Activated CD4-positive, alpha-beta T cell treated with anti-CD3 and anti-CD28 coated beads for 36 hours (primary cell): Measurements from ENCODE around the gene F8. TPM values are rescaled to one million over a fixed set of nuclear protein-coding genes. Genes with fewer than 3 reads are reported as not detected.
A peak's percentile ranks its signal among the peaks of the same experiment; 100 is the strongest.
"Not testable (repeated sequence)": the region's sequence is repeated elsewhere in the genome, so short reads cannot be mapped to it uniquely, and the experiment has no call there.

ENCODE experiments used
- ATAC-seq: fragments of 200-7000 bp; cut with Tn5 transposase; one replicate; pipeline ENCODE4 v1.10.0; 2021; ENCODE audit warnings: mild to moderate bottlenecking, moderate library complexity
- CTCF ChIA-PET: fragments of 350-600 bp; sonication (Branson Sonifier 250); formaldehyde crosslinking; loops from one replicate; lab custom pipeline; 2021; ENCODE audit warnings: antibody characterized with exemption; lab: Charles Lee
- POLR2A ChIA-PET: fragments of 350-600 bp; sonication (Branson Sonifier 250); formaldehyde crosslinking; loops from one replicate; lab custom pipeline; 2021; ENCODE audit warnings: antibody characterized with exemption, inconsistent platforms; lab: Charles Lee
- DNase-seq: peaks from one replicate; pipeline ENCODE4 v3.0.0-alpha.2; 2020
- H3K27ac Mint-ChIP-seq: one replicate; pipeline ENCODE4 v1.8.0; 2021; ENCODE audit warnings: mixed read lengths
- H3K27me3 Mint-ChIP-seq: one replicate; pipeline ENCODE4 v1.8.0; 2021; ENCODE audit warnings: mixed read lengths
- H3K36me3 Mint-ChIP-seq: one replicate; pipeline ENCODE4 v1.8.0; 2021; ENCODE audit warnings: low read depth, mixed read lengths
- H3K4me1 Mint-ChIP-seq: one replicate; pipeline ENCODE4 v1.8.0; 2021; ENCODE audit warnings: mixed read lengths
- H3K4me3 Mint-ChIP-seq: one replicate; pipeline ENCODE4 v1.8.0; 2021; ENCODE audit warnings: mild to moderate bottlenecking, moderate library complexity, mixed read lengths
- H3K9me3 Mint-ChIP-seq: one replicate; pipeline ENCODE4 v1.8.0; 2021; ENCODE audit warnings: low read depth, mixed read lengths
- intact Hi-C, 2 experiments: fragments of 100-400 bp; cut with DNase I in 1 of 2; cut with micrococcal nuclease in 1 of 2; formaldehyde crosslinking; loops; one replicate each; pipeline versions ENCODE4 v1.14.2 to v1.15.1; 2022 to 2024; cut with DNase I, micrococcal nuclease
- total RNA-seq, 2 experiments: library from RNA; stranded (reverse); gene quantifications; one replicate each; pipeline ENCODE4 v1.2.3, GENCODE V29; 2021

Gene F8
- total RNA-seq, 2 experiments from 2014 or later = 5.4 to 6.3 TPM

GRCh38 chrX:154914052-154914451 is 108.5 kb downstream of the F8 start:
- no peaks in the 10 kb centered on the region for H3K4me1 Mint-ChIP-seq
- H3K36me3 Mint-ChIP-seq = no peaks in the 10 kb centered on the region
- H3K4me3 Mint-ChIP-seq = no peak overlapping the region
- ATAC-seq (no peak), DNase-seq (no peak)
- ChIA-PET CTCF (no interaction called here), POLR2A (no interaction called here)
- intact Hi-C loops = loop anchor here in 1 of 2 experiments (10.0 kb wide), 1 partner anchor 231 kb away; no protein-coding TSS in a partner anchor
- no peaks in the 10 kb centered on the region for H3K9me3 Mint-ChIP-seq
- H3K27ac Mint-ChIP-seq = no peak overlapping the region
- peaks cover 4% of the 10 kb centered on the region for H3K27me3 Mint-ChIP-seq

GRCh38 chrX:154910528-154910927 is 112.0 kb downstream of the F8 start:
- H3K9me3 Mint-ChIP-seq, H3K27ac Mint-ChIP-seq, DNase-seq, H3K4me3 Mint-ChIP-seq, ATAC-seq, H3K4me1 Mint-ChIP-seq, POLR2A ChIA-PET, H3K36me3 Mint-ChIP-seq, H3K27me3 Mint-ChIP-seq, CTCF ChIA-PET: not testable (repeated sequence)
- intact Hi-C loops = loop anchor here in 1 of 2 experiments (10.0 kb wide), 1 partner anchor 234 kb away; no protein-coding TSS in a partner anchor

GRCh38 chrX:154910048-154910447 is 112.5 kb downstream of the F8 start:
- H3K9me3 Mint-ChIP-seq, H3K36me3 Mint-ChIP-seq: not testable (repeated sequence)
- intact Hi-C loops = loop anchor here in 1 of 2 experiments (10.0 kb wide), 1 partner anchor 235 kb away; no protein-coding TSS in a partner anchor

GRCh38 chrX:154908821-154909220 is 113.7 kb downstream of the F8 start:
- Mint-ChIP-seq H3K4me3 (no peak overlapping the region), H3K27me3 (peaks cover 5% of the 10 kb centered on the region), H3K36me3 (no peaks in the 10 kb centered on the region), H3K9me3 (no peaks in the 10 kb centered on the region), H3K27ac (no peak overlapping the region), H3K4me1 (no peaks in the 10 kb centered on the region)
- intact Hi-C loops = no loop called here
- DNase-seq (no peak), ATAC-seq (no peak)
- CTCF ChIA-PET = interaction anchor here (0.7 to 2.2 kb wide), 2 partner anchors 9 to 17 kb away, joined by 3 to 16 read pairs; no protein-coding TSS in a partner anchor
- POLR2A ChIA-PET = no interaction called here

More at GRCh38 chrX:154910048-154910447, 112.5 kb downstream of the F8 start:
- ATAC-seq, DNase-seq, H3K27ac Mint-ChIP-seq, H3K27me3 Mint-ChIP-seq, POLR2A ChIA-PET, H3K4me1 Mint-ChIP-seq, H3K4me3 Mint-ChIP-seq: not testable (repeated sequence)
- CTCF ChIA-PET = interaction anchor here (1.1 kb wide), 1 partner anchor 24 kb away, joined by 3 read pairs; no protein-coding TSS in a partner anchor

DNA sequence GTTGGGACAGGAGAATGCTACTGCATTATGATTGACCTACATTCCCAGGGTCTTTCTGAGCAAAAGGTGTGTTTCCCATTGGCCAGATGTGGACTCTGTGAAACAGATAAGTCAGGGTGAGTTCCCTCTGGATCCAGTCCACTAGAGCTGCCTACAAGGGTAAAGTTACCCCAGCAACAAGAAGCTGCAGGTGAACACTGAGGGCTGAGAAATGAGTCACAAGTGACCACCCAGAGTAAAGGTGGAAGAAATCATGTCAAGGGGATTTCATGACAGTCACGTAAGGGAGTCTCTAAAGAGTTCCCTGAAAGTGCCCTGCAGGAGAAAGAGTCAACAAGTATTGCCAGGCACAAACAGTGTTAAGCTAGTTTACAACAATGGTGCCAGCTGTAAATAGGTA is 120.1 kb downstream of the F8 start:
- Mint-ChIP-seq H3K4me3 (no peak overlapping the region), H3K27ac (no peak overlapping the region), H3K9me3 (no peaks in the 10 kb centered on the region), H3K36me3 (no peaks in the 10 kb centered on the region), H3K4me1 (no peaks in the 10 kb centered on the region), H3K27me3 (peaks cover 1% of the 10 kb centered on the region)
- intact Hi-C loops = no loop called here
- ChIA-PET CTCF (no interaction called here), POLR2A (no interaction called here)
- DNase-seq = no peak
- ATAC-seq = no peak

GRCh38 chrX:154900323-154900722 is 122.2 kb downstream of the F8 start:
- CTCF ChIA-PET = no interaction called here
- Mint-ChIP-seq H3K4me3 (no peak overlapping the region), H3K9me3 (no peaks in the 10 kb centered on the region), H3K36me3 (no peaks in the 10 kb centered on the region), H3K27ac (no peak overlapping the region), H3K4me1 (no peaks in the 10 kb centered on the region), H3K27me3 (no peaks in the 10 kb centered on the region)
- no peak for DNase-seq
- ATAC-seq = no peak
- intact Hi-C loops = no loop called here
- POLR2A ChIA-PET = no interaction called here

DNA sequence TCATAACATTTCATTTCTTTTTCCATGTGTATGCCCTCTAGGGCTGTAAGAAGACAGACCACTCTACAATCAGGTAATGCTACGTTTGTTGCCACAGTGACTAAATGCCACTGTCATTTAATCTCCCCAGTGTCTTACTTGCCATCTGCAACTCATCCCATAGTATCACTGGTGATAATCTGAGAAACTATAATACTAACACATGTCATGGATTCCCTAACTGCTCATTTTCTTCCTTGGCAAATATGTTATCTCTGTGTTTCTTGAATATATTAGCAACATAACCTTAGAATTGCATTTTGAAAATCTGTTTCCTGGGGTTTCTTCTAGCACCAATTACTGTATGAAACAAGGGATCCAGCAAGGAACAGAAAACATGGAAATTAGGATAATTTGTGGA is 130.2 kb downstream of the F8 start:
- H3K4me3 Mint-ChIP-seq = no peak overlapping the region
- POLR2A ChIA-PET = no interaction called here
- DNase-seq (no peak), ATAC-seq (no peak)
- H3K27me3 Mint-ChIP-seq = peaks cover 2% of the 10 kb centered on the region
- peaks cover 7% of the 10 kb centered on the region for H3K4me1 Mint-ChIP-seq
- intact Hi-C loops = no loop called here
- no peaks in the 10 kb centered on the region for H3K36me3 Mint-ChIP-seq
- CTCF ChIA-PET = no interaction called here
- H3K9me3 Mint-ChIP-seq = no peaks in the 10 kb centered on the region
- H3K27ac Mint-ChIP-seq = no peak overlapping the region

DNA sequence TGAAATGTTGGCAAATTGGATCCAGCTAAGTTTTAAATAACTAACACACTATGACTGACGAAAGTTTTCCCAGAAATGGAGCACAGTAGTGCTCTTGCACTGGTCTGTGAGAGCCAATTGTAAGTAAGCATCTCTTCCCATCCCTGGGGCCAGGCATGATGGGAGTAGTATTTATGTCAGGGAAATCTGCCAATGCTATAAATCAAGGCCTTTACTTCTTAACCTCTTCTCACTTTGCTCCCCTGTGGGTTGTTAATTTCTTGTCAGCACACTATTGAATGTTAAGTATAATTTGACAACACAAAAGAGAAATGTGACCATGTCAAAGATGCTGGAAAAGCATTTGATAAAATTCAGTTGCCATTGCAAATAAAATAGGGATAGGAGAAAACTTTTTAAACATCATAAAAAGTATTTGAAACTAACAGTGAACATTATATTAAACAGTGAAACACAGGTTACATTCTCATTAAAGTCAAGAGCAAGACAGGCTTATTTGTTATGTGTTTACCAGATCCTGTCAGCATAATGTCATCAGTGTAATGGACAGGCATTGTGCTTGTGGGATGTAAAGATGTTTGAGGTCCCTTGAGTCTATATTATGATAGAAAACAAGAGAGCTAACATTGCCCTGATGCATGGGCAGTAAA is 131.4 kb downstream of the F8 start:
- H3K4me3 Mint-ChIP-seq = no peak overlapping the region
- ChIA-PET CTCF (interaction anchor here (1.3 to 1.4 kb wide), 2 partner anchors 26 to 140 kb away, joined by 3 to 5 read pairs; partner anchors contain the start of gene GAB3), POLR2A (no interaction called here)
- intact Hi-C loops = no loop called here
- H3K36me3 Mint-ChIP-seq = no peaks in the 10 kb centered on the region
- ATAC-seq (no peak), DNase-seq (no peak)
- H3K4me1 Mint-ChIP-seq = peaks cover 7% of the 10 kb centered on the region
- H3K9me3 Mint-ChIP-seq = no peaks in the 10 kb centered on the region
- no peak overlapping the region for H3K27ac Mint-ChIP-seq
- H3K27me3 Mint-ChIP-seq = peaks cover 2% of the 10 kb centered on the region

- DNase-seq, H3K9me3 Mint-ChIP-seq, CTCF ChIA-PET, H3K4me3 Mint-ChIP-seq, H3K27ac Mint-ChIP-seq, H3K27me3 Mint-ChIP-seq, H3K36me3 Mint-ChIP-seq, intact Hi-C loops, POLR2A ChIA-PET, H3K4me1 Mint-ChIP-seq: not testable (repeated sequence)
- peak; percentile 60 for ATAC-seq
These were observed 135.7 kb downstream of the F8 start for GRCh38 chrX:154886789-154887221.

- H3K9me3 Mint-ChIP-seq, CTCF ChIA-PET, DNase-seq, H3K27ac Mint-ChIP-seq, H3K27me3 Mint-ChIP-seq, H3K4me1 Mint-ChIP-seq, H3K36me3 Mint-ChIP-seq, POLR2A ChIA-PET, intact Hi-C loops, H3K4me3 Mint-ChIP-seq: not testable (repeated sequence)
- peak; percentile 66 for ATAC-seq
These were observed 136.3 kb downstream of the F8 start, which contains the start of gene F8A1 for GRCh38 chrX:154886069-154886788. F8A1 (plus strand) TSS chrX:154886355; CDS start chrX:154886375, 20 bp downstream.

DNA sequence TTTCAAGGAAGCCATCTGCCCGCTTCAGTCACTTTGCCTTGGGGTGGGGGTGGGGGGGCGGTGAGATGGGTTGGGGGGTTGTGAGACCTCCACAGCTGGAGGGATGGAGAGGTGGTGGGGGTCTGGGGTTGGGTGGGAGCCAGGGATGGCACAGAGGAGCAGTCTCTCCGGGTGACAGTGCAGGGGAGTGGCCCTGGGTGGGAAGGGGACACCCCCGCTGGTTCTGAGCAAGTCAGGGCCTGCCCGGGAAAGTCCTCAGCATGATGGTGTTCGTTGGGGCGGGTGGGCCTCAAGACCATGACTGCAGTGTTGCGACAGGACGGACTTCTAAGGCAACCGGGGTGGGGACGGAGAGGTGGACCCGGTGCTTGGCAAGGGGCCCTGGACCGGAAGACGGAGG is 137.0 kb downstream of the F8 start:
- H3K27ac Mint-ChIP-seq, H3K27me3 Mint-ChIP-seq, CTCF ChIA-PET, ATAC-seq, intact Hi-C loops, H3K36me3 Mint-ChIP-seq, H3K4me1 Mint-ChIP-seq, H3K4me3 Mint-ChIP-seq, H3K9me3 Mint-ChIP-seq, POLR2A ChIA-PET: not testable (repeated sequence)
- DNase-seq = peak; percentile 6

DNA sequence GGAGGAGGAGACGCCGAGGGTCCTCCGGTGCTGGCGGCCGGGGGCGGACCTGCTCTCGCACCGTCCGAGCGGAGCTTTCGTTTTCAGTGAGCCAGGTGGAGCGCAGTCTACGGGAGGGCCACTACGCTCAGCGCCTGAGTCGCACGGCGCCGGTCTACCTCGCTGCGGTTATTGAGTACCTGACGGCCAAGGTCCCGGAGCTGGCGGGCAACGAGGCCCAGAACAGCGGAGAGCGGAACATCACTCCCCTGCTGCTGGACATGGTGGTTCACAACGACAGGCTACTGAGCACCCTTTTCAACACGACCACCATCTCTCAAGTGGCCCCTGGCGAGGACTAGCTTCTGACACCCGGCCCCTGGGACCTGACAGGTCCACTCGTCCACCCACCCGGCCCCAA is 137.5 kb downstream of the F8 start:
- POLR2A ChIA-PET, CTCF ChIA-PET, H3K9me3 Mint-ChIP-seq, ATAC-seq, H3K27ac Mint-ChIP-seq, H3K4me3 Mint-ChIP-seq, H3K27me3 Mint-ChIP-seq, intact Hi-C loops, DNase-seq, H3K36me3 Mint-ChIP-seq, H3K4me1 Mint-ChIP-seq: not testable (repeated sequence)
